HepG2 (cell line): ENCODE measurements around the gene OVCH1. TPM values are rescaled to one million over a fixed set of nuclear protein-coding genes. Genes with fewer than 3 reads are reported as not detected.

Source experiments
- ATAC-seq: fragments of 200-7000 bp; cut with Tn5 transposase; 3 replicates; pipeline ENCODE4 v1.9.1; 2020; ENCODE audit warnings: mild to moderate bottlenecking, moderate library complexity
- BruUV-seq: library from RNA; stranded (reverse); fragments of 400-500 nt; replicated peaks from 2 replicates; lab custom pipeline; 2021; lab: Mats Ljungman, UMichigan
- CTCF ChIA-PET: fragments of 300-600 bp; formaldehyde crosslinking; extraction: SDS; loops from one replicate; lab custom pipeline; 2021; ENCODE audit warnings: low total read pairs, inconsistent platforms, low intra/inter-chr PET ratio; lab: Yijun Ruan, JAX
- POLR2A ChIA-PET: fragments of 350-600 bp; sonication (Branson Sonifier 250); formaldehyde crosslinking; loops from one replicate; lab custom pipeline; 2020; ENCODE audit warnings: antibody characterized with exemption, inconsistent platforms; lab: Yijun Ruan, JAX
- DNase-seq: peaks from one replicate; pipeline ENCODE4 v3.0.0-alpha.2; 2015; ENCODE audit warnings: low spot score
- FAIRE-seq: peaks from 3 replicates; lab custom pipeline; 2011; peaks lifted over from hg19 to GRCh38; lab: Jason Lieb, UNC
- H2AFZ ChIP-seq: one replicate; pipeline ENCODE4 v1.6.1; 2011; ENCODE audit warnings: low read length, inconsistent platforms
- H3K27ac ChIP-seq: fragments of 300-600 bp; 3 replicates; pipeline ENCODE4 v1.8.0; 2011; ENCODE audit warnings: mixed run types, mild to moderate bottlenecking, mixed read lengths, low read length, inconsistent platforms; ENCODE audit not compliant: insufficient read depth; ENCODE audit errors: extremely low read length
- H3K27me3 ChIP-seq, 2 experiments: fragments of 200-600 bp in 1 of 2; 2 replicates in 1 of 2; 3 replicates in 1 of 2; pipeline versions ENCODE4 v1.6.0 to v1.8.0; 2011; ENCODE audit warnings: low read length in 2 of 2, mild to moderate bottlenecking in 2 of 2, moderate library complexity in 2 of 2, inconsistent platforms in 1 of 2; ENCODE audit not compliant: insufficient read depth in 2 of 2, control insufficient read depth in 1 of 2
- H3K36me3 ChIP-seq, 2 experiments: fragments of 200-600 bp in 1 of 2; replicated peaks in 1 of 2; 2 replicates in 1 of 2; 3 replicates in 1 of 2; pipeline versions ENCODE4 v1.5.1 to v1.8.0; 2011; ENCODE audit warnings: low read length in 2 of 2, inconsistent platforms in 1 of 2; ENCODE audit not compliant: insufficient read depth in 2 of 2, control insufficient read depth in 1 of 2
- H3K4me1 ChIP-seq: 2 replicates; pipeline ENCODE4 v1.5.1; 2012; ENCODE audit warnings: low read length, inconsistent platforms; ENCODE audit not compliant: insufficient read depth
- H3K4me2 ChIP-seq: 2 replicates; pipeline ENCODE4 v1.6.0; 2011; ENCODE audit warnings: low read depth, low read length, inconsistent platforms
- H3K4me3 ChIP-seq, 3 experiments: fragments of 200-600 bp in 1 of 3; sonication (generic), shearing (Covaris generic) in 1 of 3; replicated peaks in 1 of 3; 2 replicates each; pipeline ENCODE4 v1.5.1; 2011 to 2016; ENCODE audit warnings: low read length in 3 of 3, inconsistent platforms in 2 of 3, low read depth in 2 of 3, mild to moderate bottlenecking in 2 of 3, control low read depth in 1 of 3, mixed read lengths in 1 of 3; ENCODE audit not compliant: insufficient read depth in 1 of 3
- H3K79me2 ChIP-seq: one replicate; pipeline ENCODE4 v1.6.1; 2011; ENCODE audit warnings: low read length, inconsistent platforms; ENCODE audit not compliant: insufficient read depth
- H3K9ac ChIP-seq: 2 replicates; pipeline ENCODE4 v1.6.0; 2011; ENCODE audit warnings: mild to moderate bottlenecking, low read depth, low read length, inconsistent platforms; ENCODE audit not compliant: insufficient read depth
- H3K9me3 ChIP-seq: 2 replicates; pipeline ENCODE4 v1.5.1; 2012; ENCODE audit warnings: mild to moderate bottlenecking, low read length
- H4K20me1 ChIP-seq: 2 replicates; pipeline ENCODE4 v1.6.0; 2011; ENCODE audit warnings: inconsistent platforms, mild to moderate bottlenecking, low read length, moderate library complexity; ENCODE audit not compliant: insufficient read depth
- CREBL2 ChIP-seq: sonication (generic); formaldehyde crosslinking; IDR thresholded peaks from 2 replicates; pipeline ENCODE4 v1.8.1; 2023; ENCODE audit warnings: missing genetic modification reagents, mild to moderate bottlenecking, borderline replicate concordance
- E2F1 ChIP-seq: sonication (generic); formaldehyde crosslinking; IDR thresholded peaks from 2 replicates; pipeline ENCODE4 v1.5.0; 2020; ENCODE audit warnings: missing genetic modification reagents
- GZF1 ChIP-seq: sonication (generic); formaldehyde crosslinking; IDR thresholded peaks from 2 replicates; pipeline ENCODE4 v1.5.1; 2020; ENCODE audit warnings: mild to moderate bottlenecking, missing genetic modification reagents
- KLF13 ChIP-seq: sonication (generic); formaldehyde crosslinking; IDR thresholded peaks from 2 replicates; pipeline ENCODE4 v1.4.0; 2020; ENCODE audit warnings: mild to moderate bottlenecking, missing genetic modification reagents
- MBD4 ChIP-seq: IDR thresholded peaks from 2 replicates; pipeline ENCODE4 v1.6.1; 2012; ENCODE audit warnings: low read length, inconsistent platforms, borderline replicate concordance
- MZF1 ChIP-seq: sonication (generic); formaldehyde crosslinking; IDR thresholded peaks from 2 replicates; pipeline ENCODE4 v1.8.1; 2023; ENCODE audit warnings: mild to moderate bottlenecking, missing genetic modification reagents, borderline replicate concordance
- SMAD9 ChIP-seq: sonication (generic); formaldehyde crosslinking; IDR thresholded peaks from 2 replicates; pipeline ENCODE4 v1.5.1; 2020; ENCODE audit warnings: mild to moderate bottlenecking, missing genetic modification reagents
- SP2 ChIP-seq: sonication (generic); formaldehyde crosslinking; IDR thresholded peaks from 2 replicates; pipeline ENCODE4 v1.5.1; 2020; ENCODE audit warnings: mild to moderate bottlenecking, missing genetic modification reagents
- SSRP1 ChIP-seq: IDR thresholded peaks from 2 replicates; pipeline ENCODE4 v1.6.1; 2016; ENCODE audit warnings: control low read depth
- TSC22D2 ChIP-seq: sonication (generic); formaldehyde crosslinking; IDR thresholded peaks from 2 replicates; pipeline ENCODE4 v1.5.1; 2020; ENCODE audit warnings: missing genetic modification reagents, mild to moderate bottlenecking, borderline replicate concordance
- ZFP36L1 ChIP-seq: sonication (generic); formaldehyde crosslinking; IDR thresholded peaks from 2 replicates; pipeline ENCODE4 v1.8.0; 2022; ENCODE audit warnings: mild to moderate bottlenecking, missing genetic modification reagents, moderate library complexity
- ZNF224 ChIP-seq: sonication (generic); formaldehyde crosslinking; IDR thresholded peaks from 2 replicates; pipeline ENCODE4 v1.5.0; 2020; ENCODE audit warnings: mild to moderate bottlenecking, missing genetic modification reagents
- ZNF225 ChIP-seq: sonication (generic); formaldehyde crosslinking; IDR thresholded peaks from 2 replicates; pipeline ENCODE4 v1.4.0; 2020; ENCODE audit warnings: mild to moderate bottlenecking, missing genetic modification reagents
- ZNF44 ChIP-seq: sonication (generic); formaldehyde crosslinking; IDR thresholded peaks from 2 replicates; pipeline ENCODE4 v1.5.1; 2020; ENCODE audit warnings: mild to moderate bottlenecking, missing genetic modification reagents
- ZNF550 ChIP-seq: sonication (generic); formaldehyde crosslinking; IDR thresholded peaks from 2 replicates; pipeline ENCODE4 v1.4.0; 2020; ENCODE audit warnings: mild to moderate bottlenecking, missing genetic modification reagents, borderline replicate concordance
- ZNF570 ChIP-seq: sonication (generic); formaldehyde crosslinking; IDR thresholded peaks from 2 replicates; pipeline ENCODE4 v1.4.0; 2020; ENCODE audit warnings: mild to moderate bottlenecking, missing genetic modification reagents, borderline replicate concordance
- ZNF605 ChIP-seq: sonication (generic); formaldehyde crosslinking; IDR thresholded peaks from 2 replicates; pipeline ENCODE4 v1.8.0; 2022; ENCODE audit warnings: mild to moderate bottlenecking, missing genetic modification reagents
- ZNF652 ChIP-seq: IDR thresholded peaks from 2 replicates; pipeline ENCODE4 v1.6.1; 2016; ENCODE audit warnings: low read depth, borderline replicate concordance
- ZNF720 ChIP-seq: sonication (generic); formaldehyde crosslinking; IDR thresholded peaks from 2 replicates; pipeline ENCODE4 v1.4.0; 2020; ENCODE audit warnings: missing genetic modification reagents
- WGBS: methylation state at CpG from one replicate; pipeline ENCODE4 v1.1.6; 2017; ENCODE audit warnings: low lambda C conversion rate; 5-methylcytosine and 5-hydroxymethylcytosine counted together
- in situ Hi-C: cut with HindIII; loops from 2 replicates; pipeline ENCODE4 v1.10.0; 2017; ENCODE audit warnings: low pct_unique_long_range_greater_than_20kb; ENCODE audit not compliant: extremely low pct_ligation_motif_present
- intact Hi-C: fragments of 100-400 bp; cut with micrococcal nuclease; formaldehyde crosslinking; loops from one replicate; pipeline ENCODE4 v1.10.0; 2022; ENCODE audit not compliant: unreplicated experiment
- polyA plus RNA-seq, 8 experiments: library from polyadenylated mRNA; depleted of rRNA in 3 of 8; stranded (reverse) in 7 of 8; unstranded in 1 of 8; fragments of >200 nt; fragmentation: Illumina TruSeq in 4 of 8; extraction: Trizol in 4 of 8; gene quantifications; 2 replicates each; pipeline versions ENCODE4 v1.2.1 to v1.2.3, GENCODE V29; 2011 to 2016; ENCODE audit warnings: low read depth in 4 of 8, missing spikeins in 1 of 8, mixed read lengths in 1 of 8; ENCODE audit not compliant: insufficient read depth in 1 of 8
- total RNA-seq, 5 experiments: library from RNA; depleted of rRNA; stranded (reverse); fragments of >200 nt; fragmentation: Illumina TruSeq; extraction: Trizol; gene quantifications; 2 replicates each; pipeline ENCODE4 v1.2.3, GENCODE V29; 2016; ENCODE audit warnings: low read depth in 1 of 5

Gene OVCH1
- total and polyA plus RNA-seq, 2 of the 13 experiments (the other 11 are each of a cell fraction or from before 2014, with no cell fraction given) = not detected

- no peak overlapping the region for H3K4me2 ChIP-seq
- no peaks in the 10 kb centered on the region for H3K9me3 ChIP-seq
- ChIA-PET CTCF (no interaction called here), POLR2A (no interaction called here)
- no peak overlapping the region for H3K27ac ChIP-seq
- FAIRE-seq (no peak), ATAC-seq (no peak), DNase-seq (no peak)
- H3K79me2 ChIP-seq = no peaks in the 10 kb centered on the region
- 1% methylated on average over 4 of the region's 4 CpGs for WGBS
- H3K9ac ChIP-seq = no peak overlapping the region
- intact Hi-C loops (no loop called here), in situ Hi-C loops (no loop called here)
- no peak overlapping the region for H2AFZ ChIP-seq
- H4K20me1 ChIP-seq = no peaks in the 10 kb centered on the region
- no peak overlapping the region for H3K4me3 ChIP-seq
- H3K27me3 ChIP-seq = no peaks in the 10 kb centered on the region
- no peaks in the 10 kb centered on the region for H3K36me3 ChIP-seq
- no peak for TF ChIP-seq ZNF550
- no peak for TF ChIP-seq SMAD9
- no peak for TF ChIP-seq TSC22D2 (CRISPR knock-in tag)
- TF ChIP-seq CREBL2 (CRISPR knock-in tag) = no peak
- no peak for TF ChIP-seq ZNF570 (CRISPR knock-in tag)
- TF ChIP-seq ZNF605 (CRISPR knock-in tag) = no peak
- TF ChIP-seq ZNF44 = no peak
- no peak for TF ChIP-seq MBD4
- TF ChIP-seq SSRP1 = no peak
- no peak for TF ChIP-seq KLF13 (CRISPR knock-in tag)
- TF ChIP-seq ZNF224 (CRISPR knock-in tag) = no peak
- no peak for TF ChIP-seq E2F1 (CRISPR knock-in tag)
- TF ChIP-seq ZFP36L1 = no peak
- TF ChIP-seq ZNF720 = no peak
- TF ChIP-seq MZF1 (CRISPR knock-in tag) = no peak
- no peak for TF ChIP-seq GZF1 (CRISPR knock-in tag)
- no peak for TF ChIP-seq SP2
- TF ChIP-seq ZNF652 = no peak
- TF ChIP-seq ZNF225 = no peak
- no TSS peak for BruUV-seq
- no peaks in the 10 kb centered on the region for H3K4me1 ChIP-seq
These were observed 82.4 kb downstream of the OVCH1 start for GRCh38 chr12:29415111-29415510.
